Choroid plexus epithelial cell (primary cell): ENCODE measurements around the gene HEG1.

Source experiments
- DNase-seq: peaks from one replicate; pipeline ENCODE4 v3.0.0-alpha.2; 2010; ENCODE audit warnings: low read depth
- H3K4me3 ChIP-seq: 2 replicates; pipeline ENCODE4 v1.5.1; 2011; ENCODE audit warnings: low read depth, mild to moderate bottlenecking, control low read depth, low read length, moderate library complexity
- CTCF ChIP-seq: conservative IDR thresholded peaks from 2 replicates; pipeline ENCODE4 v1.5.1; 2011; ENCODE audit warnings: low read depth, mild to moderate bottlenecking, control low read depth, inconsistent platforms, low read length, moderate library complexity

The HEG1 gene

DNA sequence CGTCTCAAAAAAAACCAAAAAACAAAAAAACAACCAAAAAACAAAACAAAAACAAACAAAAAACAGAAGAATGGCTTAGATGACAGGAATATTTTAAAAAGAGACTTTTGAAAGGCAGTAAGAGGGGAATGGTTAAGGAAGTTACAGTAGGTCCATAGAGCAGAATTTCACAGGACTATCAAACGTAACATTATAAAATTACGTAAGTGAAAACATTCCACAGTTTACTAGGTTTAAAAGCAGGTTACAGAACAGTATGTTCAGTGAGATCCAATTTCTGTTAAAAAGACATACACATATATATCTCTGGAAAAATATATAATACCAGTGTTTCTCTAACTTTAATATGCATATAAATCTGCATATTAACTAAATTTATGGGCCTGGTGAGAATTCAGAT lies 71.0 kb downstream of the HEG1 start:
- no peak for TF ChIP-seq CTCF
- DNase-seq = no peak
- H3K4me3 ChIP-seq = no peak overlapping the region

GRCh38 chr3:124982855-124983254 lies 72.9 kb downstream of the HEG1 start:
- DNase-seq = no peak
- no peak for TF ChIP-seq CTCF
- H3K4me3 ChIP-seq = no peak overlapping the region

DNA sequence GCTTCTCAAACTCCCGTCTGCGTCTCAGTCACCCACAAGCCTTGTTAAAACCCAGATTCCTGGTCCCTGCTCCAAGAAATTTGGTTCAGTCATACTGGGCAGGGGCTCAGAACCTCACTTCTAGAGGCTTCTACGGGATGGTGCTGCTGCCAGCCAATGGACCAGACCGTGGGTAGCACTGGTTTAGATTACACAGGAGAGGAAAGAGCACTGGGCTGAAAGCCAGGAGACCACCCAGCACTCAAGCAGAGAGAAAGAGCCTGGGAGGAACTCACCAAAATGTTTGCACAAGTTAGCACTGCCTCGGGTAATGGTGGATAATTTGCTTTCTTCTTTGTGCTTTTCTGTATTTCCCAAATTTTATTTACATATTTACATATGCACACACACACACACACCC lies 74.3 kb downstream of the HEG1 start:
- no peak overlapping the region for H3K4me3 ChIP-seq
- TF ChIP-seq CTCF = no peak
- no peak for DNase-seq

DNA sequence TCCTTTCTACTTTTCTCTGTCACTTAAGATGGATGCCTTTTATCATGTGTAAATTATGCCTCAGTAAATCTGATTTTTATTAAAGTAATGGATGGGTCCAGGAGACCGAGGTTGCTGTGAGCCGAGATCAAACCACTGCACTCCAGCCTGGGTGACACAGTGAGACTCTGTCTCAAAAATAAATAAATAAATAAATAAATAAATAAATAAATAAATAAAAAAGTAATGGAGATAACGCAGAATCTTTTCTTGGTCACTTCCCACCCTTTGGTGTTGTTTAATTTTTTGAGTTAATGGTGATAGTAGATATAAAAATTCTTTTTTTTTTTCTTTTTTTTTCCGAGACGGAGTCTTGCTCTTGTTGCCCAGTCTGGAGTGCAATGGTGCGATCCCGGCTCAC lies 77.2 kb downstream of the HEG1 start:
- TF ChIP-seq CTCF = no peak
- H3K4me3 ChIP-seq = no peak overlapping the region
- no peak for DNase-seq

DNA sequence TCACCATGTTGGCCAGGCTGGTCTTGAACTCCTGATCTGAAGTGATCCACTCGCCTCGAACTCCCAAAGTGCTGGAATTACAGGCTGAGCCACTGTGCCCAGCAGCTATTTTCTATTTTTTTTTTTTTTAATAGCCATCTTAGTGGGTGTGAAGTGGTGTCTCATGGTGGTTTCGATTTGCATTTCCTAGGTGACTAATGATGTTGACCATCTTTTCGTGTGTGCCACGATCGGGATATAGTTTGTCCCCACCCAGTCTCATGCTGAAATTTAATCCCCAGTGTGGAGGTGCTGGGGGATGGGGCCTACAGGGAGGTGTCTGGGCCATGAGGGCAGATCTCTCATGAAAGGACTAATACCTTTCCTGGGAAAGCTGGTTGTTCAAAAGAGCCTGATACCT lies 79.4 kb downstream of the HEG1 start:
- no peak for TF ChIP-seq CTCF
- no peak overlapping the region for H3K4me3 ChIP-seq
- no peak for DNase-seq

DNA sequence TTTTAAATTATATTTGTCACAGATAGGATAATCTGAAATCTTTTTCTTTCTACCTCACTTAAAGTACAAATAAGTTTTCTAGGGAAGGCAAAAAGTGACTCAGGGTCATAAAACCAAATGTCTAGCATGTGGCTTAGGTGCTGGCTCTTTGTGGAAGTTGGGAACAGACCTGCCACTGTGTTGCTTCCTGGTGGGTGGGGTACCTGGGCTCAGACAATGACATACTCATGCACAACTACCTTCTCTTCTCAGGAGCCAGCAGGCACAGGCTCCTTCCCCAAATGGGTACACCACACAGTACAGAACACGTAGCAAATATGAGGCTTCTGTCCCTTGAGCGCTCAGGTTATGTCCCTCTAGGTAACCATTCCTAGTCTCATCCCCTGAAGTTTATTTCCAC lies 81.1 kb downstream of the HEG1 start:
- no peak overlapping the region for H3K4me3 ChIP-seq
- no peak for TF ChIP-seq CTCF
- no peak for DNase-seq

GRCh38 chr3:124973290-124973689 lies 82.5 kb downstream of the HEG1 start:
- no peak overlapping the region for H3K4me3 ChIP-seq
- no peak for TF ChIP-seq CTCF
- DNase-seq = no peak
